OCI-LY7 (cell line): ENCODE data around the gene SLC5A4. TPM values are rescaled to one million over a fixed set of nuclear protein-coding genes. Genes with fewer than 3 reads are reported as not detected.

ENCODE experiments used
- BruUV-seq: library from RNA; stranded (reverse); fragments of 400-500 nt; replicated peaks from 2 replicates; lab custom pipeline; 2021; lab: Mats Ljungman, UMichigan
- CTCF ChIA-PET: fragments of 300-600 bp; sonication (Branson Sonifier 250); formaldehyde crosslinking; loops from one replicate; lab custom pipeline; 2022; ENCODE audit warnings: antibody characterized with exemption; ENCODE audit not compliant: unreplicated experiment; lab: Charles Lee
- POLR2A ChIA-PET: fragments of 300-600 bp; sonication (Branson Sonifier 250); formaldehyde crosslinking; loops from one replicate; lab custom pipeline; 2022; ENCODE audit warnings: antibody characterized with exemption; lab: Charles Lee
- DNase-seq: peaks from one replicate; pipeline ENCODE4 v3.0.0-alpha.2; 2015; ENCODE audit warnings: low spot score
- H2AFZ ChIP-seq: fragments of 200-600 bp; sonication (generic), shearing (Covaris generic); 2 replicates; pipeline ENCODE4 v1.6.1; 2014; ENCODE audit warnings: mild to moderate bottlenecking, antibody characterized with exemption, low read length, moderate library complexity
- H3K27ac ChIP-seq: fragments of 200-600 bp; sonication (generic); 2 replicates; pipeline ENCODE4 v1.5.1; 2014; ENCODE audit warnings: mixed run types, low read depth, mild to moderate bottlenecking, moderate library complexity, low read length, inconsistent platforms; ENCODE audit not compliant: poor library complexity, severe bottlenecking
- H3K36me3 ChIP-seq: fragments of 200-600 bp; sonication (generic); 2 replicates; pipeline ENCODE4 v1.6.1; 2014; ENCODE audit warnings: mild to moderate bottlenecking, antibody characterized with exemption, low read length, moderate library complexity, mixed read lengths; ENCODE audit not compliant: insufficient read depth
- H3K4me1 ChIP-seq: fragments of 200-600 bp; sonication (generic); 2 replicates; pipeline ENCODE4 v1.5.1; 2014; ENCODE audit warnings: mild to moderate bottlenecking, low read length; ENCODE audit not compliant: insufficient read depth, poor library complexity, severe bottlenecking
- H3K4me2 ChIP-seq: fragments of 200-600 bp; sonication (generic); 2 replicates; pipeline ENCODE4 v1.6.1; 2014; ENCODE audit warnings: mild to moderate bottlenecking, low read length
- H3K4me3 ChIP-seq: fragments of 200-600 bp; sonication (generic); 2 replicates; pipeline ENCODE4 v1.5.1; 2014; ENCODE audit warnings: mild to moderate bottlenecking, low read depth, low read length; ENCODE audit not compliant: poor library complexity, severe bottlenecking
- H3K79me2 ChIP-seq: fragments of 200-600 bp; sonication (generic); 2 replicates; pipeline ENCODE4 v1.6.1; 2016; ENCODE audit warnings: low read depth, mild to moderate bottlenecking, low read length, moderate library complexity, mixed read lengths; ENCODE audit not compliant: insufficient read depth
- H3K9me2 ChIP-seq: fragments of 200-600 bp; sonication (generic); 2 replicates; pipeline ENCODE4 v1.6.1; 2016; ENCODE audit warnings: mild to moderate bottlenecking, low read length, mixed read lengths; ENCODE audit not compliant: insufficient read depth
- H3K9me3 ChIP-seq: fragments of 200-600 bp; sonication (generic); 2 replicates; pipeline ENCODE4 v1.6.1; 2014; ENCODE audit warnings: mild to moderate bottlenecking, mixed run types, low read length, mixed read lengths
- H4K20me1 ChIP-seq: fragments of 200-600 bp; sonication (generic); 2 replicates; pipeline ENCODE4 v1.6.1; 2014; ENCODE audit warnings: mild to moderate bottlenecking, antibody characterized with exemption, low read length, moderate library complexity, mixed read lengths; ENCODE audit not compliant: insufficient read depth
- CTCF ChIP-seq: fragments of 200-600 bp; sonication (generic); conservative IDR thresholded peaks from 2 replicates; pipeline ENCODE4 v1.5.1; 2014; ENCODE audit warnings: mild to moderate bottlenecking, antibody characterized with exemption, low read length, moderate library complexity, mixed read lengths
- EZH2phosphoT487 ChIP-seq: fragments of 200-600 bp; sonication (generic); IDR thresholded peaks from 2 replicates; pipeline ENCODE4 v1.6.1; 2018; ENCODE audit warnings: low read depth, borderline replicate concordance, mild to moderate bottlenecking, mixed run types, antibody characterized with exemption, low read length, moderate library complexity, mixed read lengths
- intact Hi-C: fragments of 100-400 bp; cut with micrococcal nuclease; formaldehyde crosslinking; loops from one replicate; pipeline ENCODE4 v1.10.0; 2022; ENCODE audit not compliant: unreplicated experiment
- total RNA-seq, 2 experiments: library from RNA; depleted of rRNA in 1 of 2; stranded (reverse); fragments of >200 nt in 1 of 2; shearing (Covaris generic) in 1 of 2; gene quantifications; 2 replicates each; pipeline ENCODE4 v1.2.3, GENCODE V29; 2014 to 2022

The SLC5A4 gene
- total RNA-seq, 2 experiments from 2014 or later = not detected

- TF ChIP-seq EZH2phosphoT487 (no peak), CTCF (no peak)
- no peak for DNase-seq
- Histone ChIP-seq H3K4me1 (no peaks in the 10 kb centered on the region), H3K4me3 (no peak overlapping the region), H2AFZ (no peak overlapping the region), H4K20me1 (no peaks in the 10 kb centered on the region), H3K9me2 (no peaks in the 10 kb centered on the region), H3K27ac (no peak overlapping the region), H3K36me3 (no peaks in the 10 kb centered on the region), H3K4me2 (no peak overlapping the region), H3K9me3 (no peaks in the 10 kb centered on the region), H3K79me2 (no peaks in the 10 kb centered on the region)
- BruUV-seq = no TSS peak
- ChIA-PET POLR2A (no interaction called here), CTCF (no interaction called here)
- intact Hi-C loops = loop anchor here (10.0 kb wide), 1 partner anchor 271 kb away; the partner anchor contains the start of gene FBXO7
Observed at GRCh38 chr22:32203181-32204039, 51.7 kb downstream of the SLC5A4 start.

- TF ChIP-seq CTCF (peak; percentile 69), EZH2phosphoT487 (no peak)
Observed at GRCh38 chr22:32202539-32203180, 52.5 kb downstream of the SLC5A4 start.

More at GRCh38 chr22:32202539-32203180, 52.5 kb downstream of the SLC5A4 start:
- no peaks in the 10 kb centered on the region for H3K4me1 ChIP-seq
- no peak overlapping the region for H2AFZ ChIP-seq
- no peaks in the 10 kb centered on the region for H4K20me1 ChIP-seq
- H3K9me2 ChIP-seq = no peaks in the 10 kb centered on the region
- H3K27ac ChIP-seq = no peak overlapping the region
- intact Hi-C loops = loop anchor here (10.0 kb wide), 1 partner anchor 272 kb away; the partner anchor contains the start of gene FBXO7
- H3K79me2 ChIP-seq = no peaks in the 10 kb centered on the region
- CTCF ChIA-PET = interaction anchor here (0.6 kb wide), 1 partner anchor 99 kb away, joined by 3 read pairs; no protein-coding TSS in a partner anchor
- H3K9me3 ChIP-seq = no peaks in the 10 kb centered on the region
- no TSS peak for BruUV-seq
- POLR2A ChIA-PET = no interaction called here
- no peaks in the 10 kb centered on the region for H3K36me3 ChIP-seq
- no peak overlapping the region for H3K4me3 ChIP-seq
- DNase-seq = peak; percentile 45
- H3K4me2 ChIP-seq = 0 out of 2 replicates have a peak overlapping the region, but pooled peaks have one; percentile 21
